NCI-H2029 treated with DMSO at 0.1 percent for 48 hours (cell line): ENCODE data around the gene GPAT3.
"Not testable (repeated sequence)": the region's sequence is repeated elsewhere in the genome, so short reads cannot be mapped to it uniquely, and the experiment has no call there.

ENCODE experiments used
- DNase-seq: peaks from one replicate; lab custom pipeline; 2025; lab: John Stamatoyannopoulos, UW

Gene GPAT3

GRCh38 chr4:83535520-83536361 lies at the start of gene GPAT3:
TSS of gene GPAT3 (plus strand) at chr4:83536108. CDS start at chr4:83536623, 515 bp downstream.
- DNase-seq: peak; percentile 7

- DNase-seq: no peak
These were observed 49.3 kb upstream of the GPAT3 start for GRCh38 chr4:83486457-83487129.

GRCh38 chr4:83489711-83490326 lies 46.1 kb upstream of the GPAT3 start:
- no peak for DNase-seq

- DNase-seq: no peak
These were observed 44.9 kb upstream of the GPAT3 start for GRCh38 chr4:83490876-83491450.

- not testable (repeated sequence) for DNase-seq
These were observed 39.6 kb upstream of the GPAT3 start for GRCh38 chr4:83496085-83496917.

GRCh38 chr4:83498187-83498586 lies 37.7 kb upstream of the GPAT3 start:
- DNase-seq: no peak

- not testable (repeated sequence) for DNase-seq
These were observed 34.2 kb upstream of the GPAT3 start for GRCh38 chr4:83501671-83502070.

GRCh38 chr4:83503974-83504373 lies 31.9 kb upstream of the GPAT3 start:
- no peak for DNase-seq

- no peak for DNase-seq
These were observed 31.4 kb upstream of the GPAT3 start for GRCh38 chr4:83504503-83504902.

GRCh38 chr4:83504996-83505395 lies 30.9 kb upstream of the GPAT3 start:
- DNase-seq: no peak

GRCh38 chr4:83509156-83509585 lies 26.7 kb upstream of the GPAT3 start:
- peak; percentile 30 for DNase-seq

- DNase-seq: no peak
These were observed 25.5 kb upstream of the GPAT3 start for GRCh38 chr4:83510442-83510841.

GRCh38 chr4:83516042-83516772 lies 19.7 kb upstream of the GPAT3 start:
- DNase-seq: no peak

- DNase-seq: no peak
These were observed 13.7 kb upstream of the GPAT3 start for GRCh38 chr4:83522239-83522638.

GRCh38 chr4:83527671-83528070 lies 8.2 kb upstream of the GPAT3 start:
- no peak for DNase-seq

- DNase-seq: no peak
These were observed 709 bp downstream of the GPAT3 start for GRCh38 chr4:83536362-83537272.

- no peak for DNase-seq
These were observed 6.3 kb downstream of the GPAT3 start for GRCh38 chr4:83542225-83542624.

GRCh38 chr4:83546786-83547185 lies 10.9 kb downstream of the GPAT3 start:
- DNase-seq: no peak

- DNase-seq: peak; percentile 55
These were observed 12.4 kb downstream of the GPAT3 start for GRCh38 chr4:83548151-83548905.
